HepG2 (cell line): ENCODE data around the gene LGALS4. TPM values are rescaled to one million over a fixed set of nuclear protein-coding genes. Genes with fewer than 3 reads are reported as not detected.

Experiments
- ATF7 ChIP-seq, 2 experiments: fragments of 450-650 bp in 1 of 2; sonication (generic) in 1 of 2; formaldehyde crosslinking in 1 of 2; IDR thresholded peaks; 2 replicates each; pipeline versions ENCODE4 v1.4.0 to v1.6.1; 2016 to 2020; ENCODE audit warnings: antibody characterized with exemption in 1 of 2, mild to moderate bottlenecking in 1 of 2, missing genetic modification reagents in 1 of 2
- DBP ChIP-seq: sonication (generic); formaldehyde crosslinking; IDR thresholded peaks from 2 replicates; pipeline ENCODE4 v1.4.0; 2020; ENCODE audit warnings: missing genetic modification reagents; ENCODE audit errors: not compliant biosample characterization
- EEA1 ChIP-seq: sonication (generic); formaldehyde crosslinking; IDR thresholded peaks from 2 replicates; pipeline ENCODE4 v1.5.1; 2020; ENCODE audit warnings: mild to moderate bottlenecking, missing genetic modification reagents, borderline replicate concordance
- EED ChIP-seq: sonication (generic); formaldehyde crosslinking; IDR thresholded peaks from 2 replicates; pipeline ENCODE4 v1.5.0; 2020; ENCODE audit warnings: mild to moderate bottlenecking, missing genetic modification reagents
- NFKB2 ChIP-seq: sonication (generic); formaldehyde crosslinking; IDR thresholded peaks from 2 replicates; pipeline ENCODE4 v1.4.0; 2020; ENCODE audit warnings: missing genetic modification reagents, borderline replicate concordance
- PATZ1 ChIP-seq: sonication (generic); formaldehyde crosslinking; IDR thresholded peaks from 2 replicates; pipeline ENCODE4 v1.4.0; 2020; ENCODE audit warnings: missing genetic modification reagents
- PRDM15 ChIP-seq: sonication (generic); formaldehyde crosslinking; IDR thresholded peaks from 2 replicates; pipeline ENCODE4 v1.4.0; 2020; ENCODE audit warnings: missing genetic modification reagents
- RARA ChIP-seq: IDR thresholded peaks from 2 replicates; pipeline ENCODE4 v1.6.1; 2016; ENCODE audit warnings: missing genetic modification reagents, missing compliant biosample characterization
- SNRNP70 ChIP-seq: fragments of 200-400 bp; formaldehyde crosslinking; IDR thresholded peaks from 2 replicates; pipeline ENCODE4 v1.6.1; 2017; ENCODE audit warnings: mild to moderate bottlenecking, low read depth, low read length, moderate library complexity
- SPEN ChIP-seq: sonication (generic); formaldehyde crosslinking; IDR thresholded peaks from 2 replicates; pipeline ENCODE4 v1.5.1; 2020; ENCODE audit warnings: low read depth, mild to moderate bottlenecking, missing genetic modification reagents
- SSRP1 ChIP-seq: IDR thresholded peaks from 2 replicates; pipeline ENCODE4 v1.6.1; 2016; ENCODE audit warnings: control low read depth
- TEF ChIP-seq: sonication (generic); formaldehyde crosslinking; IDR thresholded peaks from 2 replicates; pipeline ENCODE4 v1.5.0; 2020; ENCODE audit warnings: missing genetic modification reagents
- ZKSCAN8 ChIP-seq: IDR thresholded peaks from 2 replicates; pipeline ENCODE4 v1.6.1; 2016; ENCODE audit warnings: borderline replicate concordance, missing genetic modification reagents, missing compliant biosample characterization
- ZNF142 ChIP-seq: sonication (generic); formaldehyde crosslinking; IDR thresholded peaks from 2 replicates; pipeline ENCODE4 v1.4.0; 2020; ENCODE audit warnings: missing genetic modification reagents
- ZNF772 ChIP-seq: sonication (generic); formaldehyde crosslinking; IDR thresholded peaks from 2 replicates; pipeline ENCODE4 v1.5.0; 2020; ENCODE audit warnings: mild to moderate bottlenecking, missing genetic modification reagents
- polyA plus RNA-seq, 8 experiments: library from polyadenylated mRNA; depleted of rRNA in 3 of 8; stranded (reverse) in 7 of 8; unstranded in 1 of 8; fragments of >200 nt; fragmentation: Illumina TruSeq in 4 of 8; extraction: Trizol in 4 of 8; gene quantifications; 2 replicates each; pipeline versions ENCODE4 v1.2.1 to v1.2.3, GENCODE V29; 2011 to 2016; ENCODE audit warnings: low read depth in 4 of 8, missing spikeins in 1 of 8, mixed read lengths in 1 of 8; ENCODE audit not compliant: insufficient read depth in 1 of 8
- total RNA-seq, 5 experiments: library from RNA; depleted of rRNA; stranded (reverse); fragments of >200 nt; fragmentation: Illumina TruSeq; extraction: Trizol; gene quantifications; 2 replicates each; pipeline ENCODE4 v1.2.3, GENCODE V29; 2016; ENCODE audit warnings: low read depth in 1 of 5

LGALS4 gene
- total and polyA plus RNA-seq, 2 of the 13 experiments (the other 11 are each of a cell fraction or from before 2014, with no cell fraction given): 0.24 to 0.71 TPM

- no peak for TF ChIP-seq SNRNP70
- TF ChIP-seq PRDM15: no peak
- TF ChIP-seq DBP (CRISPR knock-in tag): no peak
- no peak; the same call in 1 of the 2 replicates for TF ChIP-seq ZKSCAN8
- TF ChIP-seq TEF (CRISPR knock-in tag): no peak
- no peak; the same call in 1 of the 2 replicates for TF ChIP-seq SSRP1 (CRISPR knock-in tag)
- no peak for TF ChIP-seq EEA1 (CRISPR knock-in tag)
- TF ChIP-seq ZNF772 (CRISPR knock-in tag): no peak
- TF ChIP-seq PATZ1: peak; percentile 57; the same call in 1 of the 2 replicates
- TF ChIP-seq EED (CRISPR knock-in tag): peak; percentile 67; the same call in 1 of the 2 replicates
- no peak; the same call in 1 of the 2 replicates for TF ChIP-seq SPEN
- TF ChIP-seq NFKB2 (CRISPR knock-in tag): peak; percentile 45; the same call in 1 of the 2 replicates
- TF ChIP-seq ZNF142 (CRISPR knock-in tag): no peak
- no peak for TF ChIP-seq ATF7 (IDR thresholded peaks at IDR 0.05)
- no peak for TF ChIP-seq ATF7 (CRISPR knock-in tag; IDR thresholded peaks at IDR 0.05)
- no peak for TF ChIP-seq RARA (CRISPR knock-in tag)
Measured at GRCh38 chr19:38849147-38849859, 36.6 kb upstream of the LGALS4 start (continued).
